ENCODE results near the gene AATK.
A peak's percentile ranks its signal among the peaks of the same experiment; 100 is the strongest.

Gene AATK

GRCh38 chr17:81082177-81083073 lies 83.6 kb downstream of the AATK start:
- peaks cover 32% of the 10 kb centered on the region for H3K4me1 ChIP-seq (ENCODE audit: control insufficient read depth, insufficient read depth, low read depth, low read length)
- no peaks in the 10 kb centered on the region for H3K27me3 ChIP-seq (ENCODE audit: control insufficient read depth in 1 of 2, insufficient read depth in 1 of 2, low read length in 2 of 2)
- no peak overlapping the region for H2BK12ac ChIP-seq (ENCODE audit: low read length in 2 of 2)
- no peak overlapping the region for H2AFZ ChIP-seq (ENCODE audit: low read depth, low read length)
- H3K18ac ChIP-seq (ENCODE audit: low read depth in 1 of 2, low read length in 2 of 2), result no peak overlapping the region
- no peak overlapping the region for H2BK5ac ChIP-seq (ENCODE audit: low read depth, low read length, poor library complexity, severe bottlenecking)
- no peak overlapping the region for H3K14ac ChIP-seq (ENCODE audit: low read length in 2 of 2)
- no peak overlapping the region for H3K27ac ChIP-seq (ENCODE audit: low read length, poor library complexity, severe bottlenecking)
- no peak overlapping the region for H4K8ac ChIP-seq (ENCODE audit: low read length)
- DNase-seq, result no peak
- no peak overlapping the region for H3K4me2 ChIP-seq (ENCODE audit: low read length, poor library complexity, severe bottlenecking)
- H3K79me1 ChIP-seq (replicated peaks; ENCODE audit: low read length, poor library complexity, severe bottlenecking), result peaks cover 57% of the 10 kb centered on the region
- no peak overlapping the region for H2BK15ac ChIP-seq (ENCODE audit: low read depth, poor library complexity, severe bottlenecking)
- H3K9ac ChIP-seq (ENCODE audit: low read length), result no peak overlapping the region
- H4K91ac ChIP-seq (ENCODE audit: low read length), result no peak overlapping the region
- no peak overlapping the region for H2BK120ac ChIP-seq (ENCODE audit: low read depth, low read length)
- no peak overlapping the region for H2AK5ac ChIP-seq (ENCODE audit: low read length, severe bottlenecking)
- no peak overlapping the region for H3K23ac ChIP-seq (ENCODE audit: low read length in 2 of 2)
- 93% methylated on average over 33 of the region's 33 CpGs for WGBS
- H3K4me3 ChIP-seq (ENCODE audit: insufficient read depth in 1 of 2, low read depth in 1 of 2, low read length in 2 of 2), result no peak overlapping the region
- peaks cover 18 to 86% of the 10 kb centered on the region in 2 experiments for H3K36me3 ChIP-seq (ENCODE audit: control insufficient read depth in 1 of 2, insufficient read depth in 2 of 2, low read depth in 1 of 2, low read length in 2 of 2)
- H3K4ac ChIP-seq (ENCODE audit: low read depth in 1 of 2, low read length in 2 of 2), result no peak overlapping the region
- no peaks in the 10 kb centered on the region for H3K9me3 ChIP-seq (ENCODE audit: control insufficient read depth, low read length)

GRCh38 chr17:81081222-81082176 lies 84.5 kb downstream of the AATK start:
- Histone ChIP-seq H3K4me1 (ENCODE audit: control insufficient read depth, insufficient read depth, low read depth, low read length) (peaks cover 32% of the 10 kb centered on the region), H2BK12ac (ENCODE audit: low read length in 2 of 2) (no peak overlapping the region), H3K27me3 (ENCODE audit: control insufficient read depth in 1 of 2, insufficient read depth in 1 of 2, low read length in 2 of 2) (no peaks in the 10 kb centered on the region), H3K23ac (ENCODE audit: low read length in 2 of 2) (no peak overlapping the region), H3K18ac (ENCODE audit: low read depth in 1 of 2, low read length in 2 of 2) (peak overlapping the region in 1 of 2 experiments; percentile 6), H4K91ac (ENCODE audit: low read length) (no peak overlapping the region), H4K8ac (ENCODE audit: low read length) (no peak overlapping the region), H2BK5ac (ENCODE audit: low read depth, low read length, poor library complexity, severe bottlenecking) (no peak overlapping the region), H2BK15ac (ENCODE audit: low read depth, poor library complexity, severe bottlenecking) (no peak overlapping the region), H3K79me1 (replicated peaks; ENCODE audit: low read length, poor library complexity, severe bottlenecking) (peaks cover 52% of the 10 kb centered on the region), H3K9ac (ENCODE audit: low read length) (no peak overlapping the region), H2AFZ (ENCODE audit: low read depth, low read length) (no peak overlapping the region), H3K4ac (ENCODE audit: low read depth in 1 of 2, low read length in 2 of 2) (no peak overlapping the region), H3K36me3 (ENCODE audit: control insufficient read depth in 1 of 2, insufficient read depth in 2 of 2, low read depth in 1 of 2, low read length in 2 of 2) (peaks cover 9 to 84% of the 10 kb centered on the region in 2 experiments), H3K4me3 (ENCODE audit: insufficient read depth in 1 of 2, low read depth in 1 of 2, low read length in 2 of 2) (no peak overlapping the region), H3K27ac (ENCODE audit: low read length, poor library complexity, severe bottlenecking) (no peak overlapping the region), H3K9me3 (ENCODE audit: control insufficient read depth, low read length) (no peaks in the 10 kb centered on the region), H2BK120ac (ENCODE audit: low read depth, low read length) (no peak overlapping the region), H2AK5ac (ENCODE audit: low read length, severe bottlenecking) (no peak overlapping the region), H3K14ac (ENCODE audit: low read length in 2 of 2) (no peak overlapping the region), H3K4me2 (ENCODE audit: low read length, poor library complexity, severe bottlenecking) (no peak overlapping the region)
- 93% methylated on average over 33 of the region's 33 CpGs for WGBS
- no peak for DNase-seq

GRCh38 chr17:81080019-81080418 lies 86.0 kb downstream of the AATK start:
- H3K23ac ChIP-seq (ENCODE audit: low read length in 2 of 2), result no peak overlapping the region
- H3K9me3 ChIP-seq (ENCODE audit: control insufficient read depth, low read length), result no peaks in the 10 kb centered on the region
- H2BK15ac ChIP-seq (ENCODE audit: low read depth, poor library complexity, severe bottlenecking), result no peak overlapping the region
- H3K27ac ChIP-seq (ENCODE audit: low read length, poor library complexity, severe bottlenecking), result no peak overlapping the region
- no peak overlapping the region for H3K4me3 ChIP-seq (ENCODE audit: insufficient read depth in 1 of 2, low read depth in 1 of 2, low read length in 2 of 2)
- H2AFZ ChIP-seq (ENCODE audit: low read depth, low read length), result no peak overlapping the region
- H2AK5ac ChIP-seq (ENCODE audit: low read length, severe bottlenecking), result no peak overlapping the region
- no peak overlapping the region for H3K18ac ChIP-seq (ENCODE audit: low read depth in 1 of 2, low read length in 2 of 2)
- no peaks in the 10 kb centered on the region for H3K27me3 ChIP-seq (ENCODE audit: control insufficient read depth in 1 of 2, insufficient read depth in 1 of 2, low read length in 2 of 2)
- peaks cover 62% of the 10 kb centered on the region for H3K79me1 ChIP-seq (replicated peaks; ENCODE audit: low read length, poor library complexity, severe bottlenecking)
- DNase-seq, result no peak
- no peak overlapping the region for H3K9ac ChIP-seq (ENCODE audit: low read length)
- H2BK12ac ChIP-seq (ENCODE audit: low read length in 2 of 2), result no peak overlapping the region
- no peak overlapping the region for H3K14ac ChIP-seq (ENCODE audit: low read length in 2 of 2)
- 69% methylated on average over 19 of the region's 19 CpGs for WGBS
- H4K8ac ChIP-seq (ENCODE audit: low read length), result no peak overlapping the region
- H3K4me1 ChIP-seq (ENCODE audit: control insufficient read depth, insufficient read depth, low read depth, low read length), result peaks cover 36% of the 10 kb centered on the region
- H3K4me2 ChIP-seq (ENCODE audit: low read length, poor library complexity, severe bottlenecking), result no peak overlapping the region
- no peak overlapping the region for H4K91ac ChIP-seq (ENCODE audit: low read length)
- no peak overlapping the region for H2BK5ac ChIP-seq (ENCODE audit: low read depth, low read length, poor library complexity, severe bottlenecking)
- no peak overlapping the region for H3K4ac ChIP-seq (ENCODE audit: low read depth in 1 of 2, low read length in 2 of 2)
- no peak overlapping the region for H2BK120ac ChIP-seq (ENCODE audit: low read depth, low read length)
- H3K36me3 ChIP-seq (ENCODE audit: control insufficient read depth in 1 of 2, insufficient read depth in 2 of 2, low read depth in 1 of 2, low read length in 2 of 2), result peaks cover 4 to 83% of the 10 kb centered on the region in 2 experiments

Measured in mesenchymal stem cell (in vitro differentiated cells and primary cell).